Stimulated activated CD8-positive, alpha-beta memory T cell treated with anti-CD3 and anti-CD28 coated beads, Interleukin-15, amount 100 ng/mL, for 1 hour (primary cell): ENCODE measurements around the gene TUBA1A.
"Not testable (repeated sequence)": the region's sequence is repeated elsewhere in the genome, so short reads cannot be mapped to it uniquely, and the experiment has no call there.

ENCODE experiments used
- DNase-seq: peaks from one replicate; pipeline ENCODE4 v3.0.0-alpha.2; 2020; ENCODE audit warnings: low read depth

TUBA1A gene

GRCh38 chr12:49146406-49146805 is 42.5 kb downstream of the TUBA1A start:
- no peak for DNase-seq

- DNase-seq: no peak
These were observed 44.5 kb downstream of the TUBA1A start for GRCh38 chr12:49144384-49144783.

GRCh38 chr12:49138999-49139398 is 49.9 kb downstream of the TUBA1A start:
- DNase-seq: no peak

- DNase-seq: no peak
These were observed 50.3 kb downstream of the TUBA1A start for GRCh38 chr12:49138587-49138986.

GRCh38 chr12:49137476-49137875 is 51.4 kb downstream of the TUBA1A start:
- no peak for DNase-seq

GRCh38 chr12:49136997-49137396 is 51.9 kb downstream of the TUBA1A start:
- DNase-seq: not testable (repeated sequence)
